GM21526 (cell line): ENCODE results near the gene MMP28.

Experiments used
- ATAC-seq: cut with Tn5 transposase; IDR thresholded peaks from one replicate; pipeline ENCODE4 v1.9.1; 2021; ENCODE audit warnings: moderate library complexity; ENCODE audit not compliant: unreplicated experiment, low FRiP score

MMP28 gene

DNA sequence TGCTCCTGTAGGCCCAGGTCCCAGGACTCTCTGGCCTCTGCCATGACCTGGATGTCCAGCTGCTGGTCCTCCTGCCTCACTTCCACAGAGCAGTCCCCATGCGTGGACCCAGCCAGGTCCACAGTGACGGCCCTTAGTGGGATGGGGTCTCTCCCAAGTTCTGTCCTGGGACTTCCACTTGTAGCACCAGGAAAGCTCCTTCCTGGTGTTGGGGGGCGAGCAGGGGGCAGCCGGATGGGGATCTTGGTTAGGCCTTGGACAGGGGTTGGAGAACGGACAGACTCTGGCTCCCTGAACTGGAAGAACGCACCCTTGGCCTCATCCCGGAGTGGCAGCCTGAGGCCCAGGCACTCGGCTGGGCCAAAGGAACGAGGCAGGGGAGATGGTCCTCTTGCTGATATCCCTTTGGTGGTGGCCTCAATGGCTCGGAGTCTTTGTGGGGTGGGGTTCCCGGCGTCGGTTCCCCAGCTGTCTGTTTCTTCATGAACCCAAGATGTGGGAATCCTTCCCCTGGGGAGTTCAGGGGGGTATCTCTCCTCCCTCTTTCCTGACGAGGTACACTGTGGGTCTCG, 49.6 kb downstream of the MMP28 start:
- no peak for ATAC-seq

DNA sequence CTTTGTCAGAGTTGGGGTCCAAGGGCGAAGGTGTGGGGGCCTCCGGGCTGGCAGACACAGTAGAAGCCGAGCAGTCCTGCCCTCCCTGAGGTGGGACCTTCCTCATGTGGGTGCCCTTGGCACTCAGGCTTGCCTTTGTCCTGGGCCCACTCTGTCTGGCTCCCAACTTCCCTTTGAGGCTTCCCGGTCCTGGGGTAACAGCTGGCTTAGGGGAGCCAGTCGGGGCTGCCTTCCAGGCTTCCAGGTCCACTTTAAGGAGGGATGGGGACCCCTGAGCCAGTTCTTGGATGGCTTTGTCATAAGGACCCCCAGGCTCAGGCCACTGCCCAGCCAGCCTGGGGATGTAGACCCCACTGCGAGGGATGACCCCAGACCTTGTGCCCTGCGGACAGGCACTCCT, 50.2 kb downstream of the MMP28 start:
- no peak for ATAC-seq

DNA sequence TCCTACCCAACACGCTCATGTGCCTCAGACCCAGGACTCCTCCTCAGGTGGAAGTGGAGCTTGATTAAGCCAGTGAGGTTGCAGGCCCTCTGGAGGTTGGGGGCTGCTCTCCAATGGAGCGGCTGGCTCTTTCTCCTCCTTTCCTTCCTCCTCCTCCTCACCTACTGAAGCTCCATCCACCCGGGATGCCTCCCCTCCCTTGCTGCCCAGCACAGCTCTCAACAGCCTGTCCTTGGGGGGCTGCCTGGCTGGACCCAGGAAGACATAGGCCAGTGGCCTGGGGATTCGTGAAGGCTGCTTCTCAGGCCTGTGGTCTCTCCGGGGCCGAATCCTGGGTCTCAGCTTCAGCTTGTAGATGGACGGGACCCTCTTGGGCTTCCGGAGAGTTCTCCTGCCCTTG, 50.6 kb downstream of the MMP28 start:
- no peak for ATAC-seq

DNA sequence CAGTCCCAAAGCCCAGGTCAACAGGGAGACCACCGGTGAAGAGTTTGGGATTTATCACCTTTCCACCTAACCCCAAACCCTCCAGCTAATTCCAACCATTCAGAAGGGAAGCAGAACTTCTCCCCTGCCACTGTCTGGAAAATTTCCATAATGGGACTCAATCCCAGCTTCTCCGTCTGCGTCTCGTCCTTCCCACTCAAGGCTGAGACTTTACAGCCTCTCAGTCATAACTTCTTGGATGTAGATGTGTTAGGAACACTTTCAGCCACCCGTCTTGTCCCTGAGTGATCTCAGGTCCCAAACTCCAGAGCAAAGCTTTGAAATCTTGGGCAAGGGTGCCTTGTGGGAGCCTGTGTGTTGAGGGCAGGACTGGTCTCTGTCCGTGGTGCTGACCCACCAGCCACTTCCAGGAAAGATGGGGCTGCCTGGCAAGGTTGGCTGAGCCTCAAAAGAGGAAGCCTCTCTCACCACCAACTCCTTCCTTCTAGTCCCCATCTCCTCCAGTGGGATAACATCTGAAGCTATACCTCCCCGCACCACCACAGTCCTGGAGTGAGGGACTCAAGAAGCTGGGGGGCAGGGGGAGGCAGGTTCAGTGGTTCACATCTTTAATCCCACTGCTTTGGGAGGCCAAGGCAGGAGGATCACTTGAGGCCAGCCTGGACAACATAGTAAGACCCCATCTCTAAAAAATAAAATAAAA, 51.7 kb downstream of the MMP28 start:
- no peak for ATAC-seq

DNA sequence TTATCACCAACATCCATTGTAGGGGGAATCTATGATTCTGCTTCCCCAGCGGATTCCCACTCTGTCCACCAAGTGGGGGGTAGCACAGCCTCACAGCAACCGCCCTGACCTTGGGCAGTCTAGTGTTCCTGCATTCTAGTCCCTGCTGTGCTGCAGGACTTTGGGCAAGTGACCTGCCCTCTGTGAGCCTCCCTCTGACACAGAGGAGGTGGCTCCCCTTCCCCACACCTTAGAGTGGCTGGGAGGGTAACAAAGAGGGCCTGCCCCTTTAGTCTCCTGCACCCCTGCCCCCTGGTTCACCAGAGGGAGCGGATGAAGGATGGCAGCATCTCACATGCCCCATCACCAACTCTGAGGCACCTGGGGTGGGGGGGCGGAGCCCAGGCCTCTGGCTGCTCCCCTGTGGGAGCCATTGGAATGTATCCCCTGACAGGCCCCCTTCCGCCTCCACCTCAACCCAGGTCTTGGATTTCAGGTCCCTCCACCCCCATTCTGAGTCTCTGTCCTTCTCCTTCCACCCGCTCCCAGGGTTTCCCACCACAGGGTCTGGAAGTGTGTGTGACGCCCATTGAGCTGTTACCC, 52.5 kb downstream of the MMP28 start:
- ATAC-seq, result no peak

DNA sequence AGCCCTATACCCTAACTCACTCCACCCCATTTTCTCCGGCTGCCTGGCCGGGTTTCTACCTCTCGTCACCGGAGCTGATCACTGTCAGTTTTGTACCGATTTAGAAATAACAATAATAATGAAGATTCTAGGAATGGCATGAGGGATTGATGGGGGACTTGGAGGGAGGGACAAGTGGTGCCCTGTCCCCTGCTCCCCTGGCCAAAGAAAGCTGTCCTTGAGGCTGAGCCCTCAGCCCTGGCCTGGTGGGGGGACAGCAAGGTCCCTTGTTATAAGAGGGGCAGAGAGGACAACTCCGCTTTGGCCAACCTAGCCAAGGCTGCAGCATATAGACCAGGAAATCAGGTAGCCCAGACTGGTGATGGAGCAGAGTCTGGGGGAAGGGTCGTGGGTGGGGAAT, 52.9 kb downstream of the MMP28 start:
- ATAC-seq, result no peak

DNA sequence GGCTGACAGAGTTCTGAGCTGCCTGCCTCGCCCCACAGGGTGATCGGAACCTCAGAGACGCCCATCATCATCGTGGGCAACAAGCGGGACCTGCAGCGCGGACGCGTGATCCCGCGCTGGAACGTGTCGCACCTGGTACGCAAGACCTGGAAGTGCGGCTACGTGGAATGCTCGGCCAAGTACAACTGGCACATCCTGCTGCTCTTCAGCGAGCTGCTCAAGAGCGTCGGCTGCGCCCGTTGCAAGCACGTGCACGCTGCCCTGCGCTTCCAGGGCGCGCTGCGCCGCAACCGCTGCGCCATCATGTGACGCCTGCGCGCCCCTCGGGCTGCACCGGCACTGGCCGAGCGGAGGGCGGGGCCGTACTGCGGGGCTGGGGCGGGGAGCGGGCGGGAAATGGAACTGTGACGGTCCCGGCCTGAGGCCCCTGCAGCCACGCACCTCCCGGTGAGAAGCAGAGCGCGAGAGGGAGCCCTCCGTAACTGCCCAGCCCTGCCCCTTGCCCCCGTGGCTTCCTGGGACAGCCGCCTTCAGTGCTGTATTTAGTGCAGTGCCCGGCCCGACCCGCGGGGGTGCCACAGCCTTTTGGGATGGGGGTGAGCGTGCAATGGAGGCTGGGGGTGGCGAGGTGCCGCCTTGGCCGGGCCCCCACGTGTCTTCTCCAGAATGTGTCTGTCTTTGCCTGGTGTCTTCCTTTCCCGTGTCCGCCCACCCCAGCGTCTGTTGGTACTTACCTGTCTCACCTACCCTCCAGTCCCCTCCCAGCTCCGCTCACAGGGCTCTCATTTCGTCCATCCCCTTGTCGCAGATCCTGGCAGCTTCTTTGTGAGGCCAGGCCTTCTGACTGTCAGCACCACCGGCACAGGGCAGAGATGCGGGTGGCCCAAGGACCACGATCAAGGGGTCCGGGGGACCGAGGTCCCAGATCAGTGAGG, 54.2 kb downstream of the MMP28 start:
- no peak for ATAC-seq

DNA sequence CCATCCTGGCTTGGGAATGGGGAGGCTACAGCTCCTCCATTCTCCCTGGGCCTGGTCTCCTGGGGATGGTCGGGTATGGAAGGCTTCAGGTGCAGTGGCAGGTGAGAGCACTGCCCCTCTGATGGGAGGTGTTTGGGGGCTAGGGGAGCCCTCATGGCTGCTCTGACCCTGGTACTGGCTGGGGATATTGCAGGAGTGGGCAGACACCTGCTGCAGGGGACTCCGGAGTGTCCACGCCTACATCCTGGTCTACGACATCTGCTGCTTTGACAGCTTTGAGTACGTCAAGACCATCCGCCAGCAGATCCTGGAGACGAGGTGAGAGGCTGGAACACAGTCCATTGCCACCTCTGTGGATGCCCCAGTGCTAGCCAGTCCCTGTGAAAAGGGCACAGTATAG, 55.2 kb downstream of the MMP28 start:
- ATAC-seq, result no peak

DNA sequence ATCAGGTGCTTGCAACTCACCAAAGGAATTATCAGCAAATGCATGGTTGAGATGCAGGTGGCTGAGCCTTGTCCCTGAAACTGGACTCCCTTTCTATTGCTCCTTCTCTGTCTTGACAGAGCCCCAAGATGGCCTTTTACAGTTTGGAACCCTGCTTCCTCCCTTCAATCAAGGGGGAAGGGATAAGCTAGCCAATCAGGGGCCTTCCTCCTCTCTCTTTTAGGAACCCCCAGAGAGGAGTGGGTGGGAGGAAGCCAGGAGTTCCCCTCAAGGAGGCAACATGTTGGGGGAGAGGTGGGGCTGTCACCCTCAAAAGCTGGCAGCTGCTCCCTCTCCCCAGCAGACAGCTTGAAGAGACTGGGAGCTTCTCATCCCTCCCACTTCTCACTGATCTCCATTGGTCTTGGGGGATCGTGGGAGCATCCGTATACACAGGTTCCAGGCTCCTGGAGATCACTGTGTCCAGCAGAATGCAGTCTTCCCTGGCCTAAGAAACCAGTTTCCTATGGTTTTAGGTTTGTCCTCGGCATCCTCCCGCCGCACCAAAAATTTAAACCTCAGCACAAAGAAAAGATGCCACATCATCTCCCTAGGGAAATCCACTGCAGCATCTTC, 56.8 kb downstream of the MMP28 start:
- ATAC-seq, result no peak

DNA sequence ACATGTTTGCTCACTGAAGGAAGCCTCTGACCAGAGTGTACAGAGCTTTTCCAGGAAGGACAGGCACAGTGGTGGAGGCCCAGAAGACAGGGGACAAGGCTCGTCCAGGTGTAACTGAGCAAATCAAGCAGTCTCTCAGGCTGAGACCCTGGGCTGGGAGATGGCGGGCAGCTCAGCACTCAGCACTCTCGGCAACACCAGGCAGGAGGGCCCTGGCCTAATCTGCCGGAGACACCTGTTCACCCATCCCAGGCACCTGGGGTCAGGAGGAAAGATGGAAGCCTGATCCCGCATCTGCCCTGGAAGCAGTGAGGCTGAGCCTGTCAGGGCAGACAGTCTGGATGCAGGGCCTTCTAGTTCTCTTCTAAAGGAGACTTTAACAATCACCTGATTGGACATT, 59.2 kb downstream of the MMP28 start:
- no peak for ATAC-seq

DNA sequence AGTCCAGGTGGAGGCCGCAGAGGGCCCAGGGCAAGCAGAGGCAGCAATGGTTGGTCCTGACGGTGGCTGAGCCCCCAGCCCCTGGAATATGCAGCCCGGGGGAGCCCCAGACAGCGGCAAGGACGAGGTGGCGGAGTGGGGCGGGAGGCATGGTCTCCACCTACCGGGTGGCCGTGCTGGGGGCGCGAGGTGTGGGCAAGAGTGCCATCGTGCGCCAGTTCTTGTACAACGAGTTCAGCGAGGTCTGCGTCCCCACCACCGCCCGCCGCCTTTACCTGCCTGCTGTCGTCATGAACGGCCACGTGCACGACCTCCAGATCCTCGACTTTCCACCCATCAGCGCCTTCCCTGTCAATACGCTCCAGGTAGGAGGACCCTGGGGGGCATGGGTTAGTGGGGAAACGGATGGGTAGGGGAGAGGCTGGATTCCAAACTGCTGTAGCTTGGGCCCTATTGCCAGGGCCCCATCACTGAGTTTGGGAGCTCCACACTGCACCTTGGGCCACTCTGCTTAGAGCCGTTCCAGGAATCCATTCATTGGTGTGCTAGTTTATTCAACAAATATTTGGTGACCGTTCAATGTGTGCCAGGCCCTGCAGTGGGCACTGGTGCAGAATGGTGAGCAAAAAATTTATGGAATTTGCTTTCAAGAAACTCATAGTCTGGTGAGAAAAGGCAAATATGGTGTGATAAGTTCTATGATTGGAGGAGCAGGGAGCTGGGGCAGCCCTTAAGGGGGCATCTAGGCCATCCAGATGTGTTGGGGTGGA, 60.2 kb downstream of the MMP28 start:
- ATAC-seq, result no peak

DNA sequence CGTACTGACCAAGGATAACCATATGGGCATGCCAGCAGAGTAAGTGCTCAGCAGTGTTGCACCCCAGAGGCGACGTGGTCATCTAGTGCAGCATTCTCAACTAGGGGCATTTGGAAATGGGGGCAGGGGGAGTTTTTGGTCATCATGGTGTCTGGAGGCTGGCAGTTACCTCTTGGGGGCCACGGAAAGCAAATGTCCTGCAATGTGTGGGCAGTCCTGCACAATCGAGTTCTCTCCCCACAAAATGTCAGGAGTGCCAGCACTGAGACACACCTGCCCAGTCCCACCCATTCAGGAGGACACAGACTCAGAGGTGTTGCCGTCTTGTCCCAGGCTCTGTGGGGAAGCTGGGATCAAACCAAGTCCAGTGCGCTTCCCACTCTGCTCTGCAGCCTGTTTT, 61.0 kb downstream of the MMP28 start:
- no peak for ATAC-seq

DNA sequence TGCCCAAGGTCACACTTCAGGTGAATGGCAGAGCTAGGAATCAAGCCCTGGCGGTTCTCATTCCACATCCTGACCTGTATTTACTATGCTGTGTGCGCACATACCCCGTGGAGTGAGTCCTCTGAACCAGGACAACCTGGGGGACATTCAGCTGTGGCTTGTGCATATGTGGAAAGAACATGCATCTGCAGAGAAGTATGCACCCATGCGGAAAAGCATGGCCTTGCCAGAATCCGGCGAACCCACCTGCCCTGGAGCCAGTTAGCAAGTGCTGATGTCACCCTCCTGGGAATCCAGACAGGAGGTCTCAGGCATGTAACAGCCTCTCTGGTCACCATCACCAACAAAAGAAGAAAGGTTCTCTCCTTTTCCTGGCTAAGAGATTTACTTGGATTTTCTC, 62.1 kb downstream of the MMP28 start:
- ATAC-seq, result no peak

DNA sequence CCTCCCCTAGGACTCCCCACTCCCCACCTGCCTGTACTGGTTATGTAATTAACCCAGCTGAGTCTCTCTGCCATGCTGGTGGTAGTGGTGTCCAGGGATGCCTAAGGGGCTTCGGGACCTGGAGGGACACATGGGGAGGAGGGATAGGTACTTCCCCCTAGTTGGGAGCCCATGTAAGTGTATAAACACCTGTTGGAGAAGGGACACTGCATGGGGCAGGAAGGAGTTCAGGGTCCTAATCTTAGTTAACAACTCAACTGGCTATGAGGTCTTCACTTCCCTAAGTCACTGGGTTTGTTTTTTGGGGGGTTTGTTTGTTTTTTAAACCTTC, 62.7 kb downstream of the MMP28 start:
- ATAC-seq, result no peak

DNA sequence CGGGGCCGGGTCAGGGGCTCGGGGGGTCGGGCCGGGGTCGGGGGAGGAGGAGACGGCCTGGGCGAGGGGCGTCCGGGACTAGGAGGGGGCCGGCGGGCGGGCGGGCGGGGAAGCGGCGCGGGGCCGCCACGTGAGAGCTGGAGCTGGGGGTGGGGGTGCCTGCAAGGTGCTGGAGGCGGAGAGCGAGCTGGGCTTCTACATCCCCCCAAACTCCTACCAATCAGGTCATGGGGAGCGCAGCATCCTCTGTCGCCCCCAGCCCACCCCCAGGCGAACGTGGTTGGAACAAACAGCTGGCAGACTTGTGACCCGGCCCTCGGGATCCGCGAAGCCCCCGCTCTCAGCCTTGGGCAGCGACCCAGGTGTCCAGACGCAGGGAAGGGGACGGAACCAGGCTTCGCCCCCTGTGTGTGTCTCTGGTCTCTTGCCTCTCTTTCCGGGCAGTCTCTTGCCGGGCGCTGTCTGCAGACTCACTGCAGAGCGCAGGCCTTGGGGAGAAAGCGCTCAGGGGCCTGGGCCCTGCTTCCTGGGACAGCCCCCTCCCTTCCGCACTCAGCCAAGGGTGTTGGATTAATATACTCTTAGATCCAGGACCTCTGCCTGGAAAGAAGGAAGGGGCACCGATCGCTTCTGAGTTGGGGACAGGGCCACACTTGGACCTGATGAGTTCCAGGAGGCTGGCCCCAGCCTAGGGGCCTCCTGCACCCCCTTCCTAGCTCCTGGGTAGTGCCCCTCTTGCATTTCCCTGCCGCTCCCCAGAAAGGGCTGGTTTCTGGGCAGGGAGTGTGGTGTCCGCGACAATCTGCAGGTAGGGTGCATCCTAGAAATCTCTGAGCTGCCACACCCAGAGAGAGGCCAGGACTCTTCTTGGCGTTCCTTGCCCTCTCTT, 63.3 kb downstream of the MMP28 start:
- ATAC-seq, result no peak

DNA sequence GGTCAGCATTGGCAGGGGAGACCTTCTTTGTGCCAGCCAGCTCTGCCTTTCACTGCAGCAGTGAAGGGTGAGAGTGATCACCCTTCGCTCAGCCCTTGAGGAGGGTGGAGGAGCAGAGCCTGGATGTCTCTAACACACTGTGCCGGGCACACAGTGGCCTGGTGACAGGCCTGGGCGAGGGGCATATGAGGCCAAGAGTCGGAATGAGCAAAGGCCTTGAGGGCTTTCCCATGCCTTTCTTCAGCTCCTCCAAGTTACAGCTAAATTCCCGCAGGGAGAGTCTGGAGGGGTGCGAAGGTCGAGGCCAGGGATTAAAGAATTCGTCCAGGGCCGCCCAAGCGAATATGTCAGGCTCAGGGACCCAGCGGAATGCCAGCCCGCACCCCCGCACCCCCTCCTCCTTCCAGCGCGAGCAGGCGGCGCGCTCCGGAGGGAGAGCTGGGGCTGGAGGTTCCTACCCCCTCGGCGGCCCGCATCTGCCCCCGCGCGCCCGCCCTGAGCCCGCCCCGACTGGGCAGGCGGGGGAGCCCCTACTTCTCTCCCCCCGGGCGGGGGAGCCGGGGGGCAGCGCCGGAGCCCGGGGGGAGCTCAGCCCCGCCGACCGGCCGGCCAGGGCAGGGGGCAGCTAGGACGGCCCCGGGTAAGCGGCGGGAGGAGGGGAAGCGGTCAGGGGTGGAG, 64.1 kb downstream of the MMP28 start, which contains the start of gene RASL10B:
TSS of gene RASL10B (plus strand) at position 401 of the 678 bp plus-strand sequence. CDS start 3,546 bp downstream, outside the sequence.
- ATAC-seq, result no peak

DNA sequence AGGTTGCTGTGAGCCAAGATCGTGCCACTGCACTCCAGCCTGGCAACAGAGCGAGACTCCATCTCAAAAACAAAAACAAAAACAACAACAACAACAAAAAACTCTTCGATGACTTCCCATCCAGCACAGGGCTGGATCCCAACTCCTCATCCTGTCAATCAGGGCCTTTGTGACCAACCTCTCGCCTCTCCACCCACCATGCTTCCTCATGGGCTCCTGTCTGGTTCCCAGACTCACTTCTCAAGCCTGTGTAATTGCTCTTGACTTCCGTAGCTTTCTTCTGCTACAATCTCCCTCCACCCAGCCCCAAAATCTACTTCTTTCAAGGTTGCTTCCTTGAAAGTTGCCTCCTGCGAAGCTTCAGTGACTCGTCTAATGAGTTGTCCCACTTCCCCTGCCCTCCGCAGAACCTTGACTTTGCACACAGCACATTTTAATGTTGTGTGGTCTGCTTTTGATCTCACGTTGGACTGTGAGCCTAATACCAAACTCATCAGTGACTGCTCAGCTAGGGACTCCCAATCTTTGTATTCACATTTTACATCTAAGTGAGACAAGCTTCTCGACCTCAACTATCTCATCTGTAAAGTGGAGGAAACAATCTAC, 64.9 kb downstream of the MMP28 start:
- ATAC-seq, result no peak

DNA sequence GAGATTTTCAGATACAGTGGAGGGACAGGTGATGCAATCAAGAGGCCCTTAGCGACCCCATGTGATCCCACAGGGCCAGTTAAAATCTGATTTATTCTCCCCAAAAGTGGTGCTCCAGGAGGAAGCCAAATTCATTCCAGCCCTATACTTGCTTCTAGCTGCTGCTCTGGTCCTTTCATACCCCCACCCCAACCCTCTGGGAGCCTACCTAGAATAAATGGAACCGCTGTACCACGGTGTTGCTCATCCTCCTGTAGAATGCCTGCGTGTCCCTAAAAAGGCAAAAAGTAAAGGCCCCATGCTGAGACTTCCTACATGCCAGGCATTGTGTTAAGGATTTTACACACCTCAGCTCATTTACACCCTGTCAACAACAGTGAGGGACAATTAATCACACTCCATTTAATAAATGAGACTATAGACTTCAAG, 66.0 kb downstream of the MMP28 start:
- ATAC-seq, result no peak
